ENCODE data around the gene KIZ. TPM values are rescaled to one million over a fixed set of nuclear protein-coding genes. Genes with fewer than 3 reads are reported as not detected.
A peak's percentile ranks its signal among the peaks of the same experiment; 100 is the strongest.

Gene KIZ
- total and polyA plus RNA-seq, 7 experiments from 2014 or later = 15.6 to 49.6 (median 32.5) TPM

DNA sequence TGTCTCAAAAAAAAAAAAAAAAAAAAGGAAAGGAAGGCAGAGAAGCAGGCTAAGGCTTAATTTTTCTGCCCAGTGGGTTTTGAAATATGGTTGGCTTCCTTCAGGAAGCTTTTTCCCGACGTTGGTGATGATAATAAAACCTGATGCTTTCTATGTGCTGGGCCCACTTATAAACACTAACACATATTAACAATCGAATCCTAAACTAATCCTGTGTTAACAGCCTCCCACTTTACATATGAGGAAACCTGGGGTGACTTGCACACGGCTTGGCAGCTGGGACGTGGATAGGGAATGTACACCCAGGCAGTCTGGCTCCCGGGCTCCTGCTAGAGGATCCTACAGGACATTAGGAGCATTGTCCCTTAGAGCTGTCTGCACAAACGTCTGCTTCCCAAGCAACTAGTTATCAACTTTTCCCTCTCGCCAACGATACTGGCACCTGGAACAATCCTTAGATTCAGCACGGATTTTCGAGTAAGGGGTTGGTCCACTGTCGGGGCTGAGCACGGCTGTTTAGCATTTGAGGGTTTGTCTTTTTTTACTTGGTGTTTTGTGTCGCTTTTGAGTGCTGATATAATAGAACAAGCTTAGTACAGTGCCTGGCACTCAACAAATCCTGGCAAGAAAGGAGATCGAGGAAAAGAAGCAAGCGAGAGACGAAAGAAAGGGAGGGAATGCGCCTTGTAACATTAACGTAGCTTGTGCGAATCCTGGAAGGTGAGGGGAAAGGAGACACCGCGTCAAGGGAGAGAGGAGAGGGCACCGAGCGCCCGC is 622 bp upstream of the KIZ start:
- Histone ChIP-seq H3K4me1 (ENCODE audit: control insufficient read depth in 2 of 2, insufficient read depth in 2 of 2, low read length in 2 of 2) (peaks cover 10 to 16% of the 10 kb centered on the region in 2 donors), H3K27me3 (ENCODE audit: control insufficient read depth in 2 of 2, insufficient read depth in 2 of 2, low read length in 2 of 2) (no peaks in the 10 kb centered on the region), H3K27ac (ENCODE audit: low read depth, low read length) (peak overlapping the region; percentile 54), H3K9me3 (ENCODE audit: control insufficient read depth in 2 of 3, low read length in 3 of 3) (no peaks in the 10 kb centered on the region), H3K36me3 (ENCODE audit: control insufficient read depth in 2 of 3, insufficient read depth in 3 of 3, low read length in 3 of 3) (no peaks in the 10 kb centered on the region), H3K4me3 (ENCODE audit: low read length) (peak overlapping the region; percentile 56)
- H3K4me1 Mint-ChIP-seq = peaks cover 11 to 35% (median 21%) of the 10 kb centered on the region in 7 donors
- H3K4me3 Mint-ChIP-seq = peak overlapping the region; percentile 86 to 98 (median 90)
- peaks cover 0 to 9% (median 4%) of the 10 kb centered on the region in 5 donors for H3K36me3 Mint-ChIP-seq
- intact Hi-C loops (cut with micrococcal nuclease) = loop anchor here (1.0 to 5.0 kb wide), 8 partner anchors 25 to 1073 kb away; partner anchors contain the start of genes CFAP61 (in 2 of the 2), CRNKL1 (in 2 of the 2), RALGAPA2 (in 2 of the 2) and XRN2 (in 1 of the 2)
- ChIA-PET CTCF (interaction anchor here (0.6 to 0.9 kb wide), 3 partner anchors 14 to 51 kb away, joined by 3 to 4 read pairs (median 4); no protein-coding TSS in a partner anchor), POLR2A (interaction anchor here (0.6 to 1.9 kb wide), 8 partner anchors 10 to 565 kb away, joined by 3 to 6 read pairs (median 4); partner anchors contain the start of gene RALGAPA2)
- ATAC-seq (peak; percentile 1), DNase-seq (no peak)
- peaks cover 0 to 1% (median 0%) of the 10 kb centered on the region in 11 donors for H3K9me3 Mint-ChIP-seq
- peaks cover 0 to 9% (median 4%) of the 10 kb centered on the region in 5 donors for H3K27me3 Mint-ChIP-seq
- H3K27ac Mint-ChIP-seq = peak overlapping the region; percentile 12 to 89 (median 83)

DNA sequence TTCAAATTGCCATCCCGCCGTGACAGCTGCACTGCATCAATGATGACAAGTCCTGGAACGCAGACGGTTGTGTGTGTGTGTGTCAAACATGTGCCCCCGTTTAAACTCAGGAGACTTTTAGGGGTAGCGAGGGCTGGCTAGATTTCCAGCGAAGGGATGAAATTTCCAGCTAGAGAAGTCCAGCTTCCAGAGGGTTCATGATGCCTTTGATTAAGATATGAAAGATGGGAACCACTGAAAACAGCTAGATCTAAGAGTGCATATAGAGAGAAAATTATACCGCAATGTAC is 644 bp downstream of the KIZ start:
- DNase-seq (no peak), ATAC-seq (no peak)
- Mint-ChIP-seq H3K4me1 (peaks cover 11 to 35% (median 21%) of the 10 kb centered on the region in 7 donors), H3K27ac (peak overlapping the region; percentile 70 to 97 (median 84)), H3K27me3 (peaks cover 0 to 4% (median 0%) of the 10 kb centered on the region in 5 donors), H3K36me3 (peaks cover 0 to 12% (median 4%) of the 10 kb centered on the region in 5 donors), H3K9me3 (no peaks in the 10 kb centered on the region), H3K4me3 (peak overlapping the region; percentile 86 to 98 (median 90))
- H3K27ac ChIP-seq (ENCODE audit: low read depth, low read length) = peak overlapping the region; percentile 77
- POLR2A ChIA-PET = interaction anchor here (1.0 to 1.9 kb wide), 4 partner anchors 27 to 422 kb away, joined by 4 to 6 read pairs (median 5); partner anchors contain the start of gene RALGAPA2
- intact Hi-C loops (cut with micrococcal nuclease) = loop anchor here (1.0 to 5.0 kb wide), 4 partner anchors 26 to 381 kb away; partner anchors contain the start of gene XRN2 (in 1 of the 2)
- no peaks in the 10 kb centered on the region for H3K27me3 ChIP-seq (ENCODE audit: control insufficient read depth in 2 of 2, insufficient read depth in 2 of 2, low read length in 2 of 2)
- H3K4me1 ChIP-seq (ENCODE audit: control insufficient read depth in 2 of 2, insufficient read depth in 2 of 2, low read length in 2 of 2) = peaks cover 10 to 16% of the 10 kb centered on the region in 2 donors
- H3K9me3 ChIP-seq (ENCODE audit: control insufficient read depth in 2 of 3, low read length in 3 of 3) = no peaks in the 10 kb centered on the region
- H3K4me3 ChIP-seq (ENCODE audit: low read length) = peak overlapping the region; percentile 56
- H3K36me3 ChIP-seq (ENCODE audit: control insufficient read depth in 2 of 3, insufficient read depth in 3 of 3, low read length in 3 of 3) = peaks cover 0 to 3% (median 0%) of the 10 kb centered on the region in 3 experiments
- CTCF ChIA-PET = no interaction called here

- intact Hi-C loops (cut with micrococcal nuclease) = loop anchor here in 1 of 2 donors (5.0 kb wide), 2 partner anchors 70 to 380 kb away; no protein-coding TSS in a partner anchor
- Mint-ChIP-seq H3K27ac (peak overlapping the region in 6 of 9 donors; percentile 70 to 97 (median 86)), H3K27me3 (peaks cover 0 to 4% (median 0%) of the 10 kb centered on the region in 5 donors)
Measured at GRCh38 chr20:21127201-21127981, 1.5 kb downstream of the KIZ start.

DNA sequence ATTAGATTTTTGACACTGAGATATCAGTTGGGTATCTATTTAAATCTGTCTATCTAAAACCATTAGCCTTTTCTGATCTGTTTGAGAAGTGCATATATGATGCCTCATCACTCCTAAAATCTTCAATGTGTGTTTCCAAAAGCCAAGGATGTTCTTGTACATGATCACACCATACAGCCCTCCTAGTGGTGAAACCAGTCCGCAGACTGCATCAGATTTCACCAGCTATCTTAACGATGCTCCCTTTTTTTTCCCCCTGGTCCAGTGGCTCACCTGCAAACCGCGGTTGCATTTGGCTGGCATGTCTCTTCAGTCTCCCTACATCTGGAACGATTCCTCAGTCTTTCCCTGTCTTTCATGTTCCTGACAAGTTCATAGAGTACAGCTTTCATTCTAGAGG is 4.0 kb downstream of the KIZ start:
- H3K36me3 ChIP-seq (ENCODE audit: control insufficient read depth in 2 of 3, insufficient read depth in 3 of 3, low read length in 3 of 3) = peaks cover 0 to 4% (median 3%) of the 10 kb centered on the region in 3 experiments
- H3K4me3 ChIP-seq (ENCODE audit: low read length) = no peak overlapping the region
- DNase-seq = no peak
- H3K4me1 ChIP-seq (ENCODE audit: control insufficient read depth in 2 of 2, insufficient read depth in 2 of 2, low read length in 2 of 2) = peaks cover 10 to 16% of the 10 kb centered on the region in 2 donors
- intact Hi-C loops (cut with micrococcal nuclease) = loop anchor here in 1 of 2 donors (5.0 kb wide), 2 partner anchors 73 to 377 kb away; no protein-coding TSS in a partner anchor
- Mint-ChIP-seq H3K4me1 (peaks cover 11 to 38% (median 22%) of the 10 kb centered on the region in 7 donors), H3K4me3 (no peak overlapping the region), H3K27me3 (no peaks in the 10 kb centered on the region), H3K27ac (no peak overlapping the region), H3K9me3 (no peaks in the 10 kb centered on the region), H3K36me3 (peaks cover 0 to 32% (median 11%) of the 10 kb centered on the region in 5 donors)
- no peaks in the 10 kb centered on the region for H3K9me3 ChIP-seq (ENCODE audit: control insufficient read depth in 2 of 3, low read length in 3 of 3)
- ChIA-PET CTCF (no interaction called here), POLR2A (no interaction called here)
- H3K27ac ChIP-seq (ENCODE audit: low read depth, low read length) = no peak overlapping the region
- no peak for ATAC-seq
- H3K27me3 ChIP-seq (ENCODE audit: control insufficient read depth in 2 of 2, insufficient read depth in 2 of 2, low read length in 2 of 2) = no peaks in the 10 kb centered on the region

More at GRCh38 chr20:21127201-21127981, 1.5 kb downstream of the KIZ start:
- peaks cover 0 to 14% (median 4%) of the 10 kb centered on the region in 5 donors for H3K36me3 Mint-ChIP-seq
- peaks cover 0 to 3% (median 0%) of the 10 kb centered on the region in 3 experiments for H3K36me3 ChIP-seq (ENCODE audit: control insufficient read depth in 2 of 3, insufficient read depth in 3 of 3, low read length in 3 of 3)
- H3K27ac ChIP-seq (ENCODE audit: low read depth, low read length) = no peak overlapping the region
- no peaks in the 10 kb centered on the region for H3K9me3 Mint-ChIP-seq
- no peak for DNase-seq
- no peak for ATAC-seq
- no peaks in the 10 kb centered on the region for H3K27me3 ChIP-seq (ENCODE audit: control insufficient read depth in 2 of 2, insufficient read depth in 2 of 2, low read length in 2 of 2)
- H3K4me3 Mint-ChIP-seq = peak overlapping the region; percentile 86 to 98 (median 90)
- H3K4me1 Mint-ChIP-seq = peaks cover 11 to 35% (median 21%) of the 10 kb centered on the region in 7 donors
- no peaks in the 10 kb centered on the region for H3K9me3 ChIP-seq (ENCODE audit: control insufficient read depth in 2 of 3, low read length in 3 of 3)
- ChIA-PET CTCF (no interaction called here), POLR2A (interaction anchor here (1.9 kb wide), 1 partner anchor 414 kb away, joined by 5 read pairs; the partner anchor contains the start of gene RALGAPA2)
- peaks cover 10 to 16% of the 10 kb centered on the region in 2 donors for H3K4me1 ChIP-seq (ENCODE audit: control insufficient read depth in 2 of 2, insufficient read depth in 2 of 2, low read length in 2 of 2)
- no peak overlapping the region for H3K4me3 ChIP-seq (ENCODE audit: low read length)

DNA sequence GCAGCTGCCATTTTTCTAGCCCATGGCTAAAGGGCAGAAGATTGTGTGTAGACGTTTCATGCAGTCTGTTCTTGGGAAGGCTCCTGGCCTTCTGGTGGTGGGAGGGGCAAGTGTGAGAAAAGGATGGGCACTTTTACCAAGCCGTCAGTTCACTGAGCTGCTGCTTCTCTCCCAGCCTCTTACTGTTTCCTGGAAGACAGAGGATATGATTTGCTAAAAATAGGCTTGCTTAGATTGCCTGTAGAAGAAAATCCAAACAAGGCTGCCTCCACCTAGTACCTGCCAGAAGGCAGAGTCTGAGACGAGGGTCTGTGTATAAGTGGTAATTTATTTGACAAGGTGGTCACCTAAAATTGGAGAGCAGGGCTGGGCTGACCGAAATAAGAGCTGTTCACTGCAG is 7.5 kb downstream of the KIZ start:
- POLR2A ChIA-PET = no interaction called here
- Mint-ChIP-seq H3K36me3 (peaks cover 5 to 62% (median 31%) of the 10 kb centered on the region in 5 donors), H3K27ac (no peak overlapping the region)

DNA sequence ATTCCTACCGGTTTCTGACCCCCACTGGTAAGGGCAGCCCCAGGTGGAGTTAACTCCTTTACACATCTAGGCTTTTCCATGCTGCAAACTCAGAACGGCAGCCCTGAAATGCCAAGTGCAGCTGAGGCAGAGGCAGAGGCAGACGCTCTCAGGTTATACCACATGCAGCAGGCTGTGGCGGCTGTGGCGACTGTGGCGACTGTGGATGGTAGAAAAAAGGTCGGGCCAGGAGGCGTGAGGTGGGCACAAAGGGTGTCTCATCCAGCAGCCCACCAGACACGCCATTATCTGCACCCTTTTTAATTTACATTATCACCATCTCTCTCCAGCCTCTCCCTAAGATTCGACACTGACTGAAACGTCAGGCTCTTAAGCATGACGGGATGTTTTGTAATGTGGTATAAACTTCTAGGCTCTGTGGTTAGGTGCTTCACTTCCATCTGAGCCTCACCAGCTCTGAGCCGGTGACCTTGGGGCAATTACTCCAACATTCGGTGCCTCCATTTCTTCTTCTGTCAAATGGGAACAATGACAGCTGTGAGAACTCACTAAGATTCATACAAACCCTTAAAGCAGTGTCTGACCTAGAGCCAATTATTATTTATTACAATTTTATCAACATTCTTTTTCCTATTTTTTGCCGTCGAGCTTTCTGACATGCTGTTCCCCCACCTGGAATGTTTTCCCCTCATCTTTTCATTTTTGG is 8.2 kb downstream of the KIZ start:
- no peak for DNase-seq
- Histone ChIP-seq H3K4me3 (ENCODE audit: low read length) (no peak overlapping the region), H3K36me3 (ENCODE audit: control insufficient read depth in 2 of 3, insufficient read depth in 3 of 3, low read length in 3 of 3) (peaks cover 0 to 20% (median 7%) of the 10 kb centered on the region in 3 experiments), H3K9me3 (ENCODE audit: control insufficient read depth in 2 of 3, low read length in 3 of 3) (no peaks in the 10 kb centered on the region), H3K27ac (ENCODE audit: low read depth, low read length) (no peak overlapping the region), H3K4me1 (ENCODE audit: control insufficient read depth in 2 of 2, insufficient read depth in 2 of 2, low read length in 2 of 2) (no peaks in the 10 kb centered on the region), H3K27me3 (ENCODE audit: control insufficient read depth in 2 of 2, insufficient read depth in 2 of 2, low read length in 2 of 2) (no peaks in the 10 kb centered on the region)
- Mint-ChIP-seq H3K27ac (no peak overlapping the region), H3K9me3 (no peaks in the 10 kb centered on the region), H3K4me1 (peaks cover 0 to 15% (median 6%) of the 10 kb centered on the region in 7 donors), H3K4me3 (no peak overlapping the region), H3K27me3 (no peaks in the 10 kb centered on the region), H3K36me3 (peaks cover 5 to 66% (median 34%) of the 10 kb centered on the region in 5 donors)
- no peak for ATAC-seq
- intact Hi-C loops (cut with micrococcal nuclease) = no loop called here
- CTCF ChIA-PET = no interaction called here
- POLR2A ChIA-PET = no interaction called here

More for the DNA sequence above, 7.5 kb downstream of the KIZ start:
- no peaks in the 10 kb centered on the region for H3K9me3 Mint-ChIP-seq
- DNase-seq (no peak), ATAC-seq (no peak)
- Histone ChIP-seq H3K9me3 (ENCODE audit: control insufficient read depth in 2 of 3, low read length in 3 of 3) (no peaks in the 10 kb centered on the region), H3K4me1 (ENCODE audit: control insufficient read depth in 2 of 2, insufficient read depth in 2 of 2, low read length in 2 of 2) (no peaks in the 10 kb centered on the region), H3K27me3 (ENCODE audit: control insufficient read depth in 2 of 2, insufficient read depth in 2 of 2, low read length in 2 of 2) (no peaks in the 10 kb centered on the region), H3K27ac (ENCODE audit: low read depth, low read length) (no peak overlapping the region), H3K36me3 (ENCODE audit: control insufficient read depth in 2 of 3, insufficient read depth in 3 of 3, low read length in 3 of 3) (peaks cover 0 to 16% (median 7%) of the 10 kb centered on the region in 3 experiments), H3K4me3 (ENCODE audit: low read length) (no peak overlapping the region)
- peaks cover 0 to 20% (median 8%) of the 10 kb centered on the region in 7 donors for H3K4me1 Mint-ChIP-seq
- CTCF ChIA-PET = no interaction called here
- H3K4me3 Mint-ChIP-seq = no peak overlapping the region
- no peaks in the 10 kb centered on the region for H3K27me3 Mint-ChIP-seq
- intact Hi-C loops (cut with micrococcal nuclease) = no loop called here
